Renal cortical epithelial cell (primary cell): ENCODE results near the gene DNAH8. TPM values are rescaled to one million over a fixed set of nuclear protein-coding genes. Genes with fewer than 3 reads are reported as not detected.

Experiments
- DNase-seq: peaks from one replicate; pipeline ENCODE4 v3.0.0-alpha.2; 2011; ENCODE audit warnings: low read depth
- total RNA-seq: library from RNA; depleted of rRNA; stranded (reverse); fragments of >200 nt; gene quantifications from 2 replicates; pipeline ENCODE4 v1.2.3, GENCODE V29; 2014

The DNAH8 gene
- total RNA-seq, 1 donor from 2014 or later = under 0.01 TPM

GRCh38 chr6:38739532-38739931 lies 24.4 kb downstream of the DNAH8 start:
- DNase-seq = no peak

GRCh38 chr6:38749473-38749872 lies 34.4 kb downstream of the DNAH8 start:
- DNase-seq = no peak

GRCh38 chr6:38750968-38751615 lies 36.0 kb downstream of the DNAH8 start:
- no peak for DNase-seq

GRCh38 chr6:38753707-38754106 lies 38.6 kb downstream of the DNAH8 start:
- no peak for DNase-seq

GRCh38 chr6:38755207-38755606 lies 40.1 kb downstream of the DNAH8 start:
- DNase-seq = peak; percentile 58

GRCh38 chr6:38755874-38756273 lies 40.8 kb downstream of the DNAH8 start:
- DNase-seq = peak; percentile 56

- DNase-seq = no peak
These were observed 45.0 kb downstream of the DNAH8 start for GRCh38 chr6:38760097-38760496.

GRCh38 chr6:38762848-38763247 lies 47.7 kb downstream of the DNAH8 start:
- DNase-seq = no peak

GRCh38 chr6:38767560-38767959 lies 52.4 kb downstream of the DNAH8 start:
- no peak for DNase-seq

GRCh38 chr6:38773338-38773737 lies 58.2 kb downstream of the DNAH8 start:
- peak; percentile 18 for DNase-seq

GRCh38 chr6:38774929-38775707 lies 60.0 kb downstream of the DNAH8 start:
- no peak for DNase-seq

- no peak for DNase-seq
These were observed 60.8 kb downstream of the DNAH8 start for GRCh38 chr6:38775870-38776269.

- DNase-seq = no peak
These were observed 61.4 kb downstream of the DNAH8 start for GRCh38 chr6:38776515-38776914.

- no peak for DNase-seq
These were observed 64.4 kb downstream of the DNAH8 start for GRCh38 chr6:38779310-38780062.

- DNase-seq = no peak
These were observed 67.5 kb downstream of the DNAH8 start for GRCh38 chr6:38782616-38783015.

GRCh38 chr6:38783443-38784228 lies 68.5 kb downstream of the DNAH8 start:
- no peak for DNase-seq

- no peak for DNase-seq
These were observed 69.6 kb downstream of the DNAH8 start for GRCh38 chr6:38784506-38785235.

GRCh38 chr6:38786486-38786885 lies 71.4 kb downstream of the DNAH8 start:
- no peak for DNase-seq

- DNase-seq = no peak
These were observed 74.1 kb downstream of the DNAH8 start for GRCh38 chr6:38789256-38789655.

GRCh38 chr6:38792356-38792755 lies 77.2 kb downstream of the DNAH8 start:
- no peak for DNase-seq

- DNase-seq = no peak
These were observed 79.6 kb downstream of the DNAH8 start for GRCh38 chr6:38794682-38795081.
